DMS79 treated with DMSO at 0.1 percent for 48 hours (cell line): ENCODE data around the gene NT5C.
"Not testable (repeated sequence)": the region's sequence is repeated elsewhere in the genome, so short reads cannot be mapped to it uniquely, and the experiment has no call there.

Experiments
- DNase-seq: peaks from one replicate; lab custom pipeline; 2025; lab: John Stamatoyannopoulos, UW

NT5C gene

GRCh38 chr17:75144816-75145512 is 13.4 kb upstream of the NT5C start:
- DNase-seq, result no peak

GRCh38 chr17:75142236-75142971 is 10.9 kb upstream of the NT5C start:
- DNase-seq, result no peak

- DNase-seq, result no peak
Observed at GRCh38 chr17:75138519-75138918, 7.0 kb upstream of the NT5C start.

- not testable (repeated sequence) for DNase-seq
Observed at GRCh38 chr17:75137762-75138161, 6.2 kb upstream of the NT5C start.

GRCh38 chr17:75135946-75136345 is 4.4 kb upstream of the NT5C start:
- no peak for DNase-seq

- DNase-seq, result no peak
Observed at GRCh38 chr17:75135452-75135851, 3.9 kb upstream of the NT5C start.

GRCh38 chr17:75133607-75134347 is 2.2 kb upstream of the NT5C start:
- DNase-seq, result not testable (repeated sequence)

- DNase-seq, result no peak
Observed at GRCh38 chr17:75133001-75133400, 1.5 kb upstream of the NT5C start.

- DNase-seq, result peak; percentile 7
Observed at GRCh38 chr17:75132018-75133000, 767 bp upstream of the NT5C start.

GRCh38 chr17:75130632-75131277 is 787 bp downstream of the NT5C start:
- DNase-seq, result peak; percentile 16

GRCh38 chr17:75130059-75130631 is 1.4 kb downstream of the NT5C start:
- DNase-seq, result no peak

- DNase-seq, result no peak
Observed at GRCh38 chr17:75129576-75129975, 2.0 kb downstream of the NT5C start.

- DNase-seq, result no peak
Observed at GRCh38 chr17:75128694-75129505, 2.6 kb downstream of the NT5C start.

- not testable (repeated sequence) for DNase-seq
Observed at GRCh38 chr17:75127936-75128335, 3.6 kb downstream of the NT5C start.

- no peak for DNase-seq
Observed at GRCh38 chr17:75126954-75127353, 4.6 kb downstream of the NT5C start.

GRCh38 chr17:75125984-75126383 is 5.6 kb downstream of the NT5C start:
- no peak for DNase-seq

- DNase-seq, result no peak
Observed at GRCh38 chr17:75124819-75125162, 6.8 kb downstream of the NT5C start.

GRCh38 chr17:75124041-75124818 is 7.3 kb downstream of the NT5C start:
- no peak for DNase-seq

- no peak for DNase-seq
Observed at GRCh38 chr17:75118307-75118706, 13.2 kb downstream of the NT5C start.
